SK-N-MC (cell line): ENCODE data around the gene RGS3.

ENCODE experiments used
- EZH2 ChIP-seq: fragments of 200-600 bp; sonication (generic); IDR thresholded peaks from one replicate; pipeline ENCODE4 v1.6.1; 2017; ENCODE audit warnings: antibody characterized with exemption
- FOXP2 ChIP-seq: optimal IDR thresholded peaks from 2 replicates; pipeline ENCODE3; 2011; ENCODE audit warnings: mild to moderate bottlenecking, moderate library complexity; ENCODE audit not compliant: insufficient read depth; ENCODE audit errors: extremely low read length, control extremely low read depth
- POLR2AphosphoS5 ChIP-seq: IDR thresholded peaks from 2 replicates; pipeline ENCODE4 v1.6.1; 2012; ENCODE audit warnings: mild to moderate bottlenecking, low read depth, low read length, borderline replicate concordance

DNA sequence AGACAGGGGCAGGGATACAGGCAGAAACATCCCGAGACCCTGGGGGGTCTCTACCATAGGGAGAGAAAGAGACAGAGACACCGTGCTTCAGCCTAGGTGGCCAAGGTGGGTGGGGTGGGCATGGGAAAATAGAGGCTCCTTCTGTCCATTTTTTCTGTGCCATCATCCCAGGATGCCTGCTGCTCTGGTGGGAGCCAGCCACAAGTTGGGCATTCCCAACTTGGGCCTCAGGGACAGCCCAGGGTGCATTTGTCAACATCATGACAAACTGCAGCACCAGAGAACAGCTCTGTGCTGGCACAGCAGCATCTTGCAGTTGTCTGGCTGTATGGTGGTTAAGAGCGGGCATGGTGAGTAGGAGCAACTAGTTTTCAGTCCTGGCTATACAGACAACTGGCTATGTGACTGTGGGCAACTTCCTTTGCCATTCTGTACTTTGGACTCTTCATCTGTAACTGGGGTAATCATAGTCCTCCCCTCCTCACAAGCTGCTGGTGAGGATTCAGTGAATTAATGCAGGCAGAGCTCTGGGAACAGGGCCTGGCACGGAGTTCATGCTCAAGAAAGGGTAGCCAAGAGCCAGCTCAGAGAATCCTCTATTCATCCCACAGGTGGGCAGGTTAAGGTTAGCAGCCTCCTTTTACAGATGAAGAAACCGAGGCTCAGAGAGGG lies 100.4 kb downstream of the RGS3 start:
- TF ChIP-seq POLR2AphosphoS5, result no peak
- no peak for TF ChIP-seq EZH2
- TF ChIP-seq FOXP2, result no peak
